Mesenteric fat pad (tissue), 1 donor: ENCODE data around the gene ZMIZ1. TPM values are rescaled to one million over a fixed set of nuclear protein-coding genes. Genes with fewer than 3 reads are reported as not detected.

Experiments used
- DNase-seq: peaks from one replicate; pipeline ENCODE4 v3.0.0-alpha.2; 2020; ENCODE audit warnings: low spot score
- long read RNA-seq: library from polyadenylated mRNA; unstranded; transcript quantifications from one replicate; pipeline ENCODE4 v2.0.0, GENCODE V29; 2020
- total RNA-seq: library from RNA; stranded (reverse); fragmentation: NEBNext Ultra II Directional; extraction: Animal tissue kit (Norgen Biotek cat#: 25700); gene quantifications from one replicate; pipeline ENCODE4 v1.2.1, GENCODE V29; 2021
- donor health status: DM: yes; HTN: yes; CAD: no.

ZMIZ1 gene
- 81.1 TPM for total RNA-seq
- long read RNA-seq, partial matches to known transcripts, result 4 of 156 reads
- long read RNA-seq, other reads (novel, unspliced or antisense), result 152 of 156 reads

- peak; percentile 96 for DNase-seq
These were observed at the start of gene ZMIZ1 for GRCh38 chr10:79068562-79069324. ZMIZ1 (plus strand) TSS chr10:79068966; CDS start chr10:79201633, 132,667 bp downstream.

- DNase-seq, result peak; percentile 5
These were observed 49.2 kb upstream of the ZMIZ1 start for GRCh38 chr10:79019441-79020014.

- peak; percentile 67 for DNase-seq
These were observed 48.7 kb upstream of the ZMIZ1 start for GRCh38 chr10:79020015-79020491.

GRCh38 chr10:79020605-79021004 lies 48.2 kb upstream of the ZMIZ1 start:
- peak; percentile 67 for DNase-seq

- DNase-seq, result peak; percentile 68
These were observed 47.3 kb upstream of the ZMIZ1 start for GRCh38 chr10:79021331-79021907.

- peak; percentile 20 for DNase-seq
These were observed 46.7 kb upstream of the ZMIZ1 start for GRCh38 chr10:79021948-79022499.

GRCh38 chr10:79022565-79023230 lies 46.1 kb upstream of the ZMIZ1 start:
- peak; percentile 86 for DNase-seq

GRCh38 chr10:79023240-79024162 lies 45.3 kb upstream of the ZMIZ1 start:
- DNase-seq, result peak; percentile 88

- peak; percentile 69 for DNase-seq
These were observed 44.5 kb upstream of the ZMIZ1 start for GRCh38 chr10:79024296-79024695.

GRCh38 chr10:79024720-79025198 lies 44.0 kb upstream of the ZMIZ1 start:
- peak; percentile 79 for DNase-seq

- DNase-seq, result peak; percentile 84
These were observed 43.5 kb upstream of the ZMIZ1 start for GRCh38 chr10:79025199-79025832.

GRCh38 chr10:79026341-79026761 lies 42.4 kb upstream of the ZMIZ1 start:
- peak; percentile 79 for DNase-seq

- DNase-seq, result peak; percentile 41
These were observed 42.0 kb upstream of the ZMIZ1 start for GRCh38 chr10:79026806-79027146.

- peak; percentile 82 for DNase-seq
These were observed 41.4 kb upstream of the ZMIZ1 start for GRCh38 chr10:79027147-79028055.

GRCh38 chr10:79028056-79028430 lies 40.7 kb upstream of the ZMIZ1 start:
- peak; percentile 49 for DNase-seq

- peak; percentile 67 for DNase-seq
These were observed 40.2 kb upstream of the ZMIZ1 start for GRCh38 chr10:79028451-79029010.

- peak; percentile 43 for DNase-seq
These were observed 39.0 kb upstream of the ZMIZ1 start for GRCh38 chr10:79029478-79030390.
